ENCODE results near the gene GREM2.

DNA sequence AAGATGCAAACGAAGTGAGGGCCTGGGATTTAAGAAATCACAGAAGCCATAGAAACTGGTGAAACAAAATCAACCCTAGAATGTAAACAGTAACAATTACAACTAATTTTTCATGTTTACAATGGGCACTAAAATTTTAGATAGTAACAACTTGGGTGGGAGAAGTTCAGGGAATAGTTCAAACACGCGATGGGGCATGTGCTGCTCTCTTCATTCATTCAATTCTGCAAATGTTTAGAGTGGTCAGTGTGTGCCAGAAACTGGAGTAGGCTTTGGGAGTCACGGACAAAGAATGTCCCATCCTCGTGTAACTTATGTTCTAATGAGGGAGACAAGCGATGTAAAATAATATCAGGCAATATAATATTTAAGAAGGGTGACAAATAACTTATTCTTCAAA lies 133.4 kb downstream of the GREM2 start:
- TF ChIP-seq, protein P1, sequence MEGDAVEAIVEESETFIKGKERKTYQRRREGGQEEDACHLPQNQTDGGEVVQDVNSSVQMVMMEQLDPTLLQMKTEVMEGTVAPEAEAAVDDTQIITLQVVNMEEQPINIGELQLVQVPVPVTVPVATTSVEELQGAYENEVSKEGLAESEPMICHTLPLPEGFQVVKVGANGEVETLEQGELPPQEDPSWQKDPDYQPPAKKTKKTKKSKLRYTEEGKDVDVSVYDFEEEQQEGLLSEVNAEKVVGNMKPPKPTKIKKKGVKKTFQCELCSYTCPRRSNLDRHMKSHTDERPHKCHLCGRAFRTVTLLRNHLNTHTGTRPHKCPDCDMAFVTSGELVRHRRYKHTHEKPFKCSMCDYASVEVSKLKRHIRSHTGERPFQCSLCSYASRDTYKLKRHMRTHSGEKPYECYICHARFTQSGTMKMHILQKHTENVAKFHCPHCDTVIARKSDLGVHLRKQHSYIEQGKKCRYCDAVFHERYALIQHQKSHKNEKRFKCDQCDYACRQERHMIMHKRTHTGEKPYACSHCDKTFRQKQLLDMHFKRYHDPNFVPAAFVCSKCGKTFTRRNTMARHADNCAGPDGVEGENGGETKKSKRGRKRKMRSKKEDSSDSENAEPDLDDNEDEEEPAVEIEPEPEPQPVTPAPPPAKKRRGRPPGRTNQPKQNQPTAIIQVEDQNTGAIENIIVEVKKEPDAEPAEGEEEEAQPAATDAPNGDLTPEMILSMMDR (IDR thresholded peaks at IDR 0.05): no peak
- no peak for TF ChIP-seq POLR2A (IDR thresholded peaks at IDR 0.05)
